ENCODE measurements around the gene NUCB1. TPM values are rescaled to one million over a fixed set of nuclear protein-coding genes. Genes with fewer than 3 reads are reported as not detected.
"Not testable (repeated sequence)": the region's sequence is repeated elsewhere in the genome, so short reads cannot be mapped to it uniquely, and the experiment has no call there.

The NUCB1 gene
- total and polyA plus RNA-seq, 9 of the 15 experiments (the other 6 are each of a cell fraction or from before 2014, with no cell fraction given): 3.1 to 153 (median 71.7) TPM

- TF ChIP-seq SMAD4 (CRISPR knock-in tag; conservative IDR thresholded peaks at IDR 0.05) (peak; percentile 63), DDX20 (tag; IDR thresholded peaks at IDR 0.05; ENCODE audit: low read depth) (0 out of 2 replicates have a peak, but pooled peaks have one; percentile 32), GTF2A2 (tag; IDR thresholded peaks at IDR 0.05) (0 out of 2 replicates have a peak, but pooled peaks have one; percentile 23), KDM1A (IDR thresholded peaks at IDR 0.05) (peak in 1 of 2 experiments; percentile 3; a peak in 1 of 4 replicates), ID3 (tag; IDR thresholded peaks at IDR 0.05) (peak; percentile 81), PTTG1 (tag; IDR thresholded peaks at IDR 0.05; ENCODE audit: low read depth) (peak; percentile 65; the same call in 1 of the 2 replicates)
- not testable (repeated sequence) for TF ChIP-seq ID3 (CRISPR knock-in tag; IDR thresholded peaks at IDR 0.05)
Observed at GRCh38 chr19:48889496-48889895, 10.6 kb upstream of the NUCB1 start (continued).

DNA sequence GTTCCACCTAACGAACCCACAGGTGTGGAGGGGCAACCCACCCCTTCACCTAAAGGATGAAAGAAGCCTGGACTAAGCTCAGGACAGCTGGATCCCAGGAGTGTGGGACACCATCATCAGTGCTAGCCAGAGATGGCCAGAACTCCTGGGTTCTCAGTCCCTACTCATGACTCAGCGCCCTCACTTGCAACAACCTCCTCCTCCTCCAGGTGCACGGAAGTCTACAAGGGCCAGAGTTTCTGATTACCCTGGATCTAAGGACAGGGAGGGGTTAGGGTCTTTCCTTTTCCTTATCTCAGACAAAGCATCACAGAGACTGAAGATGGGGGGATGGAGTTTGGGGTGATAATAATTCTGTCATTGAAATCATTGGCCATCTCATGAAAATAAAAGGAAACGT is 9.6 kb upstream of the NUCB1 start:
- no TSS peak for BruUV-seq (replicated peaks)
- H3K27me3 ChIP-seq (ENCODE audit: control insufficient read depth in 2 of 2, insufficient read depth in 2 of 2, low read length in 2 of 2): no peaks in the 10 kb centered on the region
- H2AFZ ChIP-seq (ENCODE audit: low read depth, low read length): no peak overlapping the region
- peak in 2 of 4 experiments; percentile 16 to 64 for DNase-seq (ENCODE audit: extremely low read depth in 1 of 4, low spot score in 3 of 4)
- peak; percentile 45 for ATAC-seq
- no peaks in the 10 kb centered on the region for H4K20me1 ChIP-seq (replicated peaks; ENCODE audit: control insufficient read depth, insufficient read depth, low read length)
- in situ Hi-C loops (cut with MboI): no loop called here
- H3K79me2 ChIP-seq (ENCODE audit: control insufficient read depth, insufficient read depth, low read length): no peaks in the 10 kb centered on the region
- WGBS (ENCODE audit: insufficient coverage, low coverage, missing lambda C conversion rate): 7% methylated on average over 4 of the region's 4 CpGs
- no peaks in the 10 kb centered on the region for H3K36me3 ChIP-seq (ENCODE audit: control insufficient read depth, insufficient read depth, low read length)
- H3K4me3 ChIP-seq: no peak overlapping the region
- ChIA-PET POLR2A (no interaction called here), CTCF (ENCODE audit: low intra/inter-chr PET ratio) (no interaction called here)
- H3K27ac ChIP-seq (ENCODE audit: extremely low read depth, low read depth, low read length): peak overlapping the region; percentile 5; the same call in 1 of the 3 replicates
- peak overlapping the region in 1 of 2 experiments; percentile 81; a peak in 2 of 4 replicates for H3K9ac ChIP-seq (ENCODE audit: insufficient read depth in 1 of 2, low read depth in 2 of 2, low read length in 2 of 2)
- no peaks in the 10 kb centered on the region for H3K9me1 ChIP-seq (ENCODE audit: control insufficient read depth, insufficient read depth, low read length)
- intact Hi-C loops (cut with micrococcal nuclease): no loop called here
- H3K9me3 ChIP-seq (replicated peaks; ENCODE audit: control insufficient read depth, insufficient read depth, low read depth, low read length): no peaks in the 10 kb centered on the region
- peaks cover 34 to 61% of the 10 kb centered on the region in 2 experiments for H3K4me1 ChIP-seq (replicated peaks in 1 of 2; ENCODE audit: control insufficient read depth in 2 of 2, insufficient read depth in 2 of 2, low read length in 2 of 2)
- no peak for FAIRE-seq
- peak overlapping the region; percentile 23; the same call in 1 of the 2 replicates for H3K4me2 ChIP-seq (ENCODE audit: insufficient read depth, low read length)
- TF ChIP-seq CBFA2T2 (conservative IDR thresholded peaks at IDR 0.05): peak; percentile 27
- TF ChIP-seq, protein P1, sequence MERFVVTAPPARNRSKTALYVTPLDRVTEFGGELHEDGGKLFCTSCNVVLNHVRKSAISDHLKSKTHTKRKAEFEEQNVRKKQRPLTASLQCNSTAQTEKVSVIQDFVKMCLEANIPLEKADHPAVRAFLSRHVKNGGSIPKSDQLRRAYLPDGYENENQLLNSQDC (CRISPR knock-in tag; IDR thresholded peaks at IDR 0.05): no peak
- 0 out of 2 replicates have a peak, but pooled peaks have one; percentile 53 for TF ChIP-seq GATAD2A (IDR thresholded peaks at IDR 0.05)
- no peak for TF ChIP-seq CEBPB (tag; IDR thresholded peaks at IDR 0.05)
- no peak for TF ChIP-seq RFX7 (CRISPR knock-in tag; IDR thresholded peaks at IDR 0.05)
- TF ChIP-seq, protein P2, sequence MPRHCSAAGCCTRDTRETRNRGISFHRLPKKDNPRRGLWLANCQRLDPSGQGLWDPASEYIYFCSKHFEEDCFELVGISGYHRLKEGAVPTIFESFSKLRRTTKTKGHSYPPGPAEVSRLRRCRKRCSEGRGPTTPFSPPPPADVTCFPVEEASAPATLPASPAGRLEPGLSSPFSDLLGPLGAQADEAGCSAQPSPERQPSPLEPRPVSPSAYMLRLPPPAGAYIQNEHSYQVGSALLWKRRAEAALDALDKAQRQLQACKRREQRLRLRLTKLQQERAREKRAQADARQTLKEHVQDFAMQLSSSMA (CRISPR knock-in tag; IDR thresholded peaks at IDR 0.05): no peak
- no peak for TF ChIP-seq NFIX (CRISPR knock-in tag; IDR thresholded peaks at IDR 0.05; ENCODE audit: low read depth)
- no peak for TF ChIP-seq MED1 (CRISPR knock-in tag; IDR thresholded peaks at IDR 0.05; ENCODE audit: borderline replicate concordance)
- TF ChIP-seq FOXP4 (CRISPR knock-in tag; IDR thresholded peaks at IDR 0.05; ENCODE audit: borderline replicate concordance): no peak
- no peak for TF ChIP-seq TBL1XR1 (IDR thresholded peaks at IDR 0.05; ENCODE audit: low read length in 2 of 2)
- TF ChIP-seq ZBTB2 (IDR thresholded peaks at IDR 0.05): peak; percentile 82
